PFSK-1 (cell line): Measurements from ENCODE around the gene VPS16.

Source experiments
- FOXP2 ChIP-seq: optimal IDR thresholded peaks from 2 replicates; pipeline ENCODE3; 2011; ENCODE audit warnings: borderline replicate concordance, control low read depth, inconsistent platforms; ENCODE audit not compliant: insufficient read depth; ENCODE audit errors: extremely low read length, extremely low read depth
- POLR2AphosphoS5 ChIP-seq: IDR thresholded peaks from 2 replicates; pipeline ENCODE4 v1.6.1; 2012; ENCODE audit warnings: low read depth, mild to moderate bottlenecking, control low read depth, low read length, moderate library complexity
- SIN3A ChIP-seq: IDR thresholded peaks from 2 replicates; pipeline ENCODE4 v1.6.1; 2012; ENCODE audit warnings: mild to moderate bottlenecking, low read length, moderate library complexity, borderline replicate concordance; ENCODE audit not compliant: insufficient read depth
- TAF1 ChIP-seq: IDR thresholded peaks from 2 replicates; pipeline ENCODE4 v1.6.1; 2012; ENCODE audit warnings: low read length, control low read depth, borderline replicate concordance; ENCODE audit not compliant: insufficient read depth
- TF ChIP-seq, protein P1 (sequence below), 2 experiments: IDR thresholded peaks; 2 replicates each; pipeline versions ENCODE4 v1.6.1 to v1.8.0; 2011 to 2012; ENCODE audit warnings: low read depth in 2 of 2, low read length in 2 of 2, control low read depth in 1 of 2, inconsistent platforms in 1 of 2, mild to moderate bottlenecking in 1 of 2, moderate library complexity in 1 of 2; ENCODE audit not compliant: insufficient read depth in 1 of 2

Gene VPS16

DNA sequence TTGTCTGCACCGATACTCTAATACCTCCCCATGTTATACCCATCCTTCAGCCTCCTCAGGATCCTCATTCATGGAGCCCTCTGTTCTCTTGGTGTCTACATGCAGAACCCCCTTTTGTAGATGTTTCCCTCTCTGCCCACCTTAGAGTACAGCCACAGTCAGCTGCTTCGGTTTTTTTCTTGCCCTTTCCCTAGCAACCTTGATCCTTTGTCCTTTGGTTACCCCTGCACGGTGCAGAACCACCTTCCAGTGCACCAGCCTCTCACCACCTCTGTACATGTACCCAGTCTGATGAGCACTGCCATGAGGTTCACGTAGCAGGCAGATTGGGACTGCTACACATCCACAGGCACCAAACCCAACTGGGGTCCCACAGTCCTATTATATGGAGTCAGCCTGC is 7.3 kb downstream of the VPS16 start:
- no peak for TF ChIP-seq POLR2AphosphoS5
- TF ChIP-seq, protein P1, sequence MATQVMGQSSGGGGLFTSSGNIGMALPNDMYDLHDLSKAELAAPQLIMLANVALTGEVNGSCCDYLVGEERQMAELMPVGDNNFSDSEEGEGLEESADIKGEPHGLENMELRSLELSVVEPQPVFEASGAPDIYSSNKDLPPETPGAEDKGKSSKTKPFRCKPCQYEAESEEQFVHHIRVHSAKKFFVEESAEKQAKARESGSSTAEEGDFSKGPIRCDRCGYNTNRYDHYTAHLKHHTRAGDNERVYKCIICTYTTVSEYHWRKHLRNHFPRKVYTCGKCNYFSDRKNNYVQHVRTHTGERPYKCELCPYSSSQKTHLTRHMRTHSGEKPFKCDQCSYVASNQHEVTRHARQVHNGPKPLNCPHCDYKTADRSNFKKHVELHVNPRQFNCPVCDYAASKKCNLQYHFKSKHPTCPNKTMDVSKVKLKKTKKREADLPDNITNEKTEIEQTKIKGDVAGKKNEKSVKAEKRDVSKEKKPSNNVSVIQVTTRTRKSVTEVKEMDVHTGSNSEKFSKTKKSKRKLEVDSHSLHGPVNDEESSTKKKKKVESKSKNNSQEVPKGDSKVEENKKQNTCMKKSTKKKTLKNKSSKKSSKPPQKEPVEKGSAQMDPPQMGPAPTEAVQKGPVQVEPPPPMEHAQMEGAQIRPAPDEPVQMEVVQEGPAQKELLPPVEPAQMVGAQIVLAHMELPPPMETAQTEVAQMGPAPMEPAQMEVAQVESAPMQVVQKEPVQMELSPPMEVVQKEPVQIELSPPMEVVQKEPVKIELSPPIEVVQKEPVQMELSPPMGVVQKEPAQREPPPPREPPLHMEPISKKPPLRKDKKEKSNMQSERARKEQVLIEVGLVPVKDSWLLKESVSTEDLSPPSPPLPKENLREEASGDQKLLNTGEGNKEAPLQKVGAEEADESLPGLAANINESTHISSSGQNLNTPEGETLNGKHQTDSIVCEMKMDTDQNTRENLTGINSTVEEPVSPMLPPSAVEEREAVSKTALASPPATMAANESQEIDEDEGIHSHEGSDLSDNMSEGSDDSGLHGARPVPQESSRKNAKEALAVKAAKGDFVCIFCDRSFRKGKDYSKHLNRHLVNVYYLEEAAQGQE (IDR thresholded peaks at IDR 0.05; ENCODE audit: insufficient read depth in 1 of 2, low read depth in 2 of 2, low read length in 2 of 2), result no peak
- TF ChIP-seq TAF1, result no peak
- TF ChIP-seq SIN3A, result no peak
- TF ChIP-seq FOXP2, result no peak

DNA sequence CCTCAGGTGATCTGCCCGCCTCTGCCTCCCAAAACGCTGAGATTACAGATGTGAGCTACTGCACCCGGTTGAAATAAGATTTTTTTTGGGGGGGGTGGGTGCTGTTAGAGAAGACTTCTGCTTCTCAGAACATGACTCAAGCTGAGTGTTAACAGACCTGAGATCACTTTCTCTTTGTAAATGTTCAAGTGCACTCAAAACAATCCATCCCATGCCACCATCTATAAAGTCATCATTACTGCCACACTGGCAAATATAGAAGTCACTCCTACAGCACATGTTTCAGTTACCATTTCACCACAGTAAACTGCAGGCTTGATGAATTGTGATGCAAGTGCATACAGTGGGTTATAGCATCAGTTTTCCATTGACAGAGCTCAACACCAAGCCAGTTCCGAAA is 9.0 kb downstream of the VPS16 start:
- no peak for TF ChIP-seq FOXP2
- TF ChIP-seq SIN3A, result no peak
- TF ChIP-seq, protein P1 (IDR thresholded peaks at IDR 0.05; ENCODE audit: insufficient read depth in 1 of 2, low read depth in 2 of 2, low read length in 2 of 2), result no peak
- TF ChIP-seq POLR2AphosphoS5, result no peak
- no peak for TF ChIP-seq TAF1

DNA sequence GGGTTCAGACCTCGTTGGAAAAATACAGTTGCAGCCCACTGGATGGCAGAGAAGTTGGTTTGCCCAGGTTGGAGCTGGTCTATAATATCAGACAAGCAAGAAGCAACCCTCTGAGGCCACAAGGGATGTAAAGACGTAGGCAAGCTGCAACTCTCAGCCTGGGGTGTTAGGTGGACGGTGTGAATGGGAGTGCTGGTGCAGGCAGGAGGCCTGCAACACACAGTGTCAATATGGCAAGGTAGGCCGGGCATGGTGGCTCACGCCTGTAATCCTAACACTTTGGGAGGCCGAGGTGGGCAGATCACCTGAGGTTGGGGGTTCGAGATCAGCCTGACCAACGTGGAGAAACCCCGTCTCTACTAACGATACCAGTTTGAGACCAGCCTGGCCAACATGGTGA is 10.5 kb downstream of the VPS16 start:
- TF ChIP-seq TAF1 (no peak), FOXP2 (no peak), POLR2AphosphoS5 (no peak), SIN3A (no peak)
- TF ChIP-seq, protein P1 (IDR thresholded peaks at IDR 0.05; ENCODE audit: insufficient read depth in 1 of 2, low read depth in 2 of 2, low read length in 2 of 2), result no peak

DNA sequence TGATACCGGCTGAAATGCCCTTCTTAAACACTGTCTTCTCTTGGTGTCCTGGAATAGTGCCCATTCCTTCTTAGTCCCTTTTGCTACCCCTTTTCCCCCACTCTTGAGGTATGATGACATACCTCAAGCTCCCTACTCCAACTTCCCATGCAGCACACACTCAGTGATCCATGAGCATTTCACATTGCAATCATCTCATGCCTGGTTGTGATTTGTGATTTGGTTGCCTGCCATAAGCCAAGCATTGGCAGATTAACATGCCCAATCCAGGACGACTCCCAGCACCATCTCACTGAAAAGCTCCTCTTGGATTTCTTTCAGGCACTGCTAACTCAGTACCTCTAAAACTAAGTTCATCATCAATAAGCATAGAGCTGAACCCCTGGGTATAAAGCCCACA is 18.0 kb downstream of the VPS16 start:
- TF ChIP-seq SIN3A (no peak), TAF1 (no peak), FOXP2 (no peak), POLR2AphosphoS5 (no peak)
- TF ChIP-seq, protein P1 (IDR thresholded peaks at IDR 0.05; ENCODE audit: insufficient read depth in 1 of 2, low read depth in 2 of 2, low read length in 2 of 2), result no peak

DNA sequence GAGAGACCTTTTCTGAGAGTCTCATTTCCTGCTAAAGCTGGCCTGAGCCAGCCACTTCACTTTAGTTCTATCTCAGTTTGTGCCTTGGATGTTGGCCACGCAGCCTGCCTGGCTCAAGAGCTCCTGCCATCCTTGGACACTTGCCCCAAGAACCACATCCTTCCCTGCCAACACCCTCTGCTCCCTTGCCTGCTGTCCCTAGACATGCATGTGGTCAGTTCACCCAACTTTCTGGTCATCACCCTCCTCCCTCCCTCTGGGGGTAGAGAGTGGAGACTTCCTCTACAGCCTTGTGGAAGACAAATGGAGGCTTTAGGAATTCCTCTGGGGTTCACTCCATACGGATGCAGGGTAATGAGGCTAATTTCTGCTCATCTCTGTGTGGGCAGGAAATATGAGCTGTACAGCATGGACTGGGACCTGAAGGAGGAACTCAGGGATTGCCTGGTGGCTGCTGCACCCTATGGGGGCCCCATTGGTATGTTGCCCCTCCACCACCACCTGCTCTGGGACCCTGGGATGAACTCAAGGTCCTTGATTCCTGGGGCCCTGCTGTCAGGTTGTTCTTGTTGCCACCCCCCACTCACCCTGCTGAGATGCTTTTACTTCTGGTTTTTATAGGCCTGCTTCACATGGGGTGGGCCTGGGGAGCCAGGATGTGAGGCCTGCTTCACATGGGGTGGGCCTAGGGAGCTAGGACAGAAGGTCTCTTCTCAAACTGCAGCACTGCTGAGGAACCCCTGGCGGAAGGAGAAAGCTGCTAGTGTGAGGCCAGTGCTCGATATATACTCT is 19.0 kb downstream of the VPS16 start:
- TF ChIP-seq SIN3A (no peak), TAF1 (no peak), FOXP2 (no peak), POLR2AphosphoS5 (no peak)
- TF ChIP-seq, protein P1 (IDR thresholded peaks at IDR 0.05; ENCODE audit: insufficient read depth in 1 of 2, low read depth in 2 of 2, low read length in 2 of 2), result no peak
